NCI-H1417 treated with DMSO at 0.1 percent for 48 hours (cell line): ENCODE measurements around the gene SPRR5.

Experiments used
- DNase-seq: peaks from one replicate; lab custom pipeline; 2025; lab: John Stamatoyannopoulos, UW

SPRR5 gene

GRCh38 chr1:152946248-152946647 is 758 bp upstream of the SPRR5 start:
- DNase-seq = no peak

- DNase-seq = no peak
Measured at GRCh38 chr1:152951711-152952110, 4.7 kb downstream of the SPRR5 start.

- DNase-seq = no peak
Measured at GRCh38 chr1:152953761-152954160, 6.8 kb downstream of the SPRR5 start.

GRCh38 chr1:152954436-152954835 is 7.4 kb downstream of the SPRR5 start:
- DNase-seq = no peak

GRCh38 chr1:152957561-152957960 is 10.6 kb downstream of the SPRR5 start:
- DNase-seq = no peak

GRCh38 chr1:152959273-152959672 is 12.3 kb downstream of the SPRR5 start:
- no peak for DNase-seq

GRCh38 chr1:152959801-152960451 is 12.9 kb downstream of the SPRR5 start:
- DNase-seq = no peak

GRCh38 chr1:152960452-152961044 is 13.5 kb downstream of the SPRR5 start:
- no peak for DNase-seq

GRCh38 chr1:152961226-152961891 is 14.4 kb downstream of the SPRR5 start:
- DNase-seq = no peak

- DNase-seq = no peak
Measured at GRCh38 chr1:152962876-152963415, 15.9 kb downstream of the SPRR5 start.

GRCh38 chr1:152964536-152964935 is 17.5 kb downstream of the SPRR5 start:
- DNase-seq = no peak

GRCh38 chr1:152965853-152966252 is 18.8 kb downstream of the SPRR5 start:
- DNase-seq = no peak

GRCh38 chr1:152967201-152967600 is 20.2 kb downstream of the SPRR5 start:
- no peak for DNase-seq

GRCh38 chr1:152968248-152968647 is 21.2 kb downstream of the SPRR5 start:
- no peak for DNase-seq

- no peak for DNase-seq
Measured at GRCh38 chr1:152969036-152969435, 22.0 kb downstream of the SPRR5 start.

GRCh38 chr1:152970495-152970894 is 23.5 kb downstream of the SPRR5 start, which contains the start of gene SPRR4:
SPRR4 (plus strand) TSS chr1:152970648; CDS start chr1:152971891, 1,243 bp downstream.
- DNase-seq = no peak

- DNase-seq = no peak
Measured at GRCh38 chr1:152972196-152972886, 25.3 kb downstream of the SPRR5 start.

GRCh38 chr1:152976688-152977087 is 29.7 kb downstream of the SPRR5 start:
- no peak for DNase-seq

- no peak for DNase-seq
Measured at GRCh38 chr1:152977614-152978013, 30.6 kb downstream of the SPRR5 start.

GRCh38 chr1:152980676-152981075 is 33.7 kb downstream of the SPRR5 start:
- DNase-seq = no peak

GRCh38 chr1:152981146-152981871 is 34.3 kb downstream of the SPRR5 start:
- DNase-seq = no peak

GRCh38 chr1:152982076-152982475 is 35.1 kb downstream of the SPRR5 start:
- no peak for DNase-seq
